ENCODE measurements around the gene LMAN2L.

The LMAN2L gene

DNA sequence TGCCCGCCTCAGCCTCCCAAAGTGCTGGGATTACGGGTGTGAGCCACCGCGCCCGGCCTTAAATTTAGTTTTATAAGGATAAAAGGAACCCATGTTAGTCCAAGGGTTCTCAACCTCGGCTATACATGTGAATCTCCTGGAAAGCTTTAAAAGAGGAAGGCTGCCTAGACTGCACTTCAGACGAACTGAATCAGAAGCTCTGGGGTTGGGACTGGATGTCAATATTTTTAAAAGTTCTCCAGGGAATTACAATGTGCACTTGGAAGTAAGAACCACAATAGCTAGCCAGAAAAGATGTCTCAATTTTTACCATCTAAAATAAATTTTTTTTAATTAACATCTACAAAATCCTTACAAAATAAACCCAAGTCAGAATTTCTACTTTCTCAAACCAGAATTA, 10.1 kb downstream of the LMAN2L start:
- Histone ChIP-seq H3K4me3 (IDR thresholded peaks at IDR 0.05; ENCODE audit: insufficient read depth, low read depth, low read length) (no peak overlapping the region), H3K27ac (no peak overlapping the region), H4K20me1 (ENCODE audit: insufficient read depth) (no peaks in the 10 kb centered on the region), H3K27me3 (ENCODE audit: insufficient read depth, low read depth) (no peaks in the 10 kb centered on the region), H2AFZ (ENCODE audit: low read depth) (no peak overlapping the region), H3K36me3 (ENCODE audit: insufficient read depth) (peaks cover 14% of the 10 kb centered on the region; the same call in 1 of the 2 replicates), H3K9ac (no peak overlapping the region), H3K79me2 (ENCODE audit: insufficient read depth, low read depth) (no peaks in the 10 kb centered on the region), H3K4me1 (ENCODE audit: low read depth, poor library complexity, severe bottlenecking) (no peaks in the 10 kb centered on the region), H3K4me2 (no peak overlapping the region)
- TF ChIP-seq, protein P1, sequence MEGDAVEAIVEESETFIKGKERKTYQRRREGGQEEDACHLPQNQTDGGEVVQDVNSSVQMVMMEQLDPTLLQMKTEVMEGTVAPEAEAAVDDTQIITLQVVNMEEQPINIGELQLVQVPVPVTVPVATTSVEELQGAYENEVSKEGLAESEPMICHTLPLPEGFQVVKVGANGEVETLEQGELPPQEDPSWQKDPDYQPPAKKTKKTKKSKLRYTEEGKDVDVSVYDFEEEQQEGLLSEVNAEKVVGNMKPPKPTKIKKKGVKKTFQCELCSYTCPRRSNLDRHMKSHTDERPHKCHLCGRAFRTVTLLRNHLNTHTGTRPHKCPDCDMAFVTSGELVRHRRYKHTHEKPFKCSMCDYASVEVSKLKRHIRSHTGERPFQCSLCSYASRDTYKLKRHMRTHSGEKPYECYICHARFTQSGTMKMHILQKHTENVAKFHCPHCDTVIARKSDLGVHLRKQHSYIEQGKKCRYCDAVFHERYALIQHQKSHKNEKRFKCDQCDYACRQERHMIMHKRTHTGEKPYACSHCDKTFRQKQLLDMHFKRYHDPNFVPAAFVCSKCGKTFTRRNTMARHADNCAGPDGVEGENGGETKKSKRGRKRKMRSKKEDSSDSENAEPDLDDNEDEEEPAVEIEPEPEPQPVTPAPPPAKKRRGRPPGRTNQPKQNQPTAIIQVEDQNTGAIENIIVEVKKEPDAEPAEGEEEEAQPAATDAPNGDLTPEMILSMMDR (conservative IDR thresholded peaks at IDR 0.05; ENCODE audit: low read depth, low read length): no peak

DNA sequence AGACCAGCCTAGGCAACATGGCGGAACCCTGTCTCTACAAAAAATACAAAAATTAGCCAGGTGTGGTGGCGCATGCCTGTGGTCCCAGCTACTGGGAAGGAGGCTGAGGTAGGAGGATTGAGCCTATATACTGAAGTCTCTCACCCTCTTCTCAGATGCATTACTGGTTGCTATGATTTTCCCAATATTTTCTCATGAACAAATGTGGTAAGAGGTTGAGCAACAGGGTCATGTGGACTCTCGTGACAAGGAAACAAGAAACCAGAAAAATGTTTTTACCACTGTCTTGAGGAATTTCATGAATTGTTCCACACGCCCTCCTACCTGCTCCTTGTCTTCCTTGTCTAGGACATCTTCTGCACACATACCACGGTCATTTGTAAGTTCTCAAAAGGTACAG, 12.4 kb downstream of the LMAN2L start:
- Histone ChIP-seq H3K4me3 (IDR thresholded peaks at IDR 0.05; ENCODE audit: insufficient read depth, low read depth, low read length) (no peak overlapping the region), H3K27ac (no peak overlapping the region), H3K36me3 (ENCODE audit: insufficient read depth) (peaks cover 9% of the 10 kb centered on the region; the same call in 1 of the 2 replicates), H3K9ac (no peak overlapping the region), H3K27me3 (ENCODE audit: insufficient read depth, low read depth) (no peaks in the 10 kb centered on the region), H3K4me2 (no peak overlapping the region), H4K20me1 (ENCODE audit: insufficient read depth) (no peaks in the 10 kb centered on the region), H3K79me2 (ENCODE audit: insufficient read depth, low read depth) (no peaks in the 10 kb centered on the region), H2AFZ (ENCODE audit: low read depth) (no peak overlapping the region), H3K4me1 (ENCODE audit: low read depth, poor library complexity, severe bottlenecking) (no peaks in the 10 kb centered on the region)
- TF ChIP-seq, protein P1 (conservative IDR thresholded peaks at IDR 0.05; ENCODE audit: low read depth, low read length): no peak

DNA sequence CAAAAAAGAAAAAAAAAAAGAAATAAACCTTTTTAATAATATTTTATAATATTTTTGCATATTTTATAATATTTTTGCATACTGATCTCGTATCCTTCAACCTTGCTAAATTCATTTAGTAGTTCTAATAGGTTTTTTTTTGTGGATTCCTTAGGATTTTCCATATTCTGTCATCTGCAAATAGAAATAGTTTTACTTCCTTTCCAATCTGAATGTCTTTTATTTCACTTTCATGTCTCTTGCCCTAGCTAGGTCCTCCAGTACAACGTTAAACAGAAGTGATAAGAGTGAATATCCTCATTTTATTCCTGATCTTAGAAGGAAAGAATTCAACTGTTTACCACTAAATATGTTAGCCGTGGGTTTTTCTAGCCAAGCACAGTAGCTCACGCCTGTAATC, 13.7 kb downstream of the LMAN2L start:
- Histone ChIP-seq H3K36me3 (ENCODE audit: insufficient read depth) (peaks cover 9% of the 10 kb centered on the region; the same call in 1 of the 2 replicates), H3K79me2 (ENCODE audit: insufficient read depth, low read depth) (no peaks in the 10 kb centered on the region), H3K4me2 (no peak overlapping the region), H3K4me1 (ENCODE audit: low read depth, poor library complexity, severe bottlenecking) (no peaks in the 10 kb centered on the region), H3K27ac (no peak overlapping the region), H4K20me1 (ENCODE audit: insufficient read depth) (no peaks in the 10 kb centered on the region), H3K27me3 (ENCODE audit: insufficient read depth, low read depth) (no peaks in the 10 kb centered on the region), H2AFZ (ENCODE audit: low read depth) (no peak overlapping the region), H3K9ac (no peak overlapping the region), H3K4me3 (IDR thresholded peaks at IDR 0.05; ENCODE audit: insufficient read depth, low read depth, low read length) (no peak overlapping the region)
- TF ChIP-seq, protein P1 (conservative IDR thresholded peaks at IDR 0.05; ENCODE audit: low read depth, low read length): no peak

GRCh38 chr2:96716388-96716787, 23.5 kb downstream of the LMAN2L start:
- peaks cover under 1% of the 10 kb centered on the region; the same call in 1 of the 2 replicates for H3K36me3 ChIP-seq (ENCODE audit: insufficient read depth)

More at GRCh38 chr2:96716388-96716787, 23.5 kb downstream of the LMAN2L start:
- Histone ChIP-seq H3K4me1 (ENCODE audit: low read depth, poor library complexity, severe bottlenecking) (no peaks in the 10 kb centered on the region), H3K27me3 (ENCODE audit: insufficient read depth, low read depth) (no peaks in the 10 kb centered on the region), H3K27ac (no peak overlapping the region), H3K4me2 (no peak overlapping the region), H3K79me2 (ENCODE audit: insufficient read depth, low read depth) (no peaks in the 10 kb centered on the region), H3K4me3 (IDR thresholded peaks at IDR 0.05; ENCODE audit: insufficient read depth, low read depth, low read length) (no peak overlapping the region), H2AFZ (ENCODE audit: low read depth) (no peak overlapping the region), H4K20me1 (ENCODE audit: insufficient read depth) (no peaks in the 10 kb centered on the region), H3K9ac (no peak overlapping the region)
- TF ChIP-seq, protein P1 (conservative IDR thresholded peaks at IDR 0.05; ENCODE audit: low read depth, low read length): no peak

Data from KMS-11 (cell line).